GM18507 (cell line): ENCODE measurements around the gene LUZP1.
"Not testable (repeated sequence)": the region's sequence is repeated elsewhere in the genome, so short reads cannot be mapped to it uniquely, and the experiment has no call there.

ENCODE experiments used
- DNase-seq: peaks from one replicate; pipeline ENCODE4 v3.0.0; 2011; ENCODE audit warnings: low read depth; ENCODE audit not compliant: insufficient read length; ENCODE audit errors: extremely low spot score
- FAIRE-seq: peaks from 2 replicates; lab custom pipeline; 2011; peaks lifted over from hg19 to GRCh38; lab: Jason Lieb, UNC

Gene LUZP1

DNA sequence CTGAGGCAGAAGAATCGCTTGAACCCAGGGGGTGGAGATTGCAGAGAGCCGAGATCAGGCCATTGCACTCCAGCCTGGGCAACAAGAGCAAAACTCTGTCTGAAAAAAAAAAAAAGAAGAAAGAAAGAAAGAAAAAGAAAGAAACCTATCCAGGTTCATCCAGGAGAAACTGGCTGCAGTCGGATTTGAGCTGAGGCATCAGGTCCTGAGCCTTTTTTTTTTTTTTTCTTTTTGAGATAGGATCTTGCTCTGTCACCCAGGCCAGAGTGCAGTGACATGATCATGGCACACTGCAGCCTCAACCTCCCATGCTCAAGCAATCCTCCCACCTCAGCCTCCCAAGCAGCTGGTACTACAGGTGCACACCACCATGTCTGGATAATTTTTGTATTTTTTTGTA lies 22.5 kb upstream of the LUZP1 start:
- DNase-seq: no peak
- no peak for FAIRE-seq

DNA sequence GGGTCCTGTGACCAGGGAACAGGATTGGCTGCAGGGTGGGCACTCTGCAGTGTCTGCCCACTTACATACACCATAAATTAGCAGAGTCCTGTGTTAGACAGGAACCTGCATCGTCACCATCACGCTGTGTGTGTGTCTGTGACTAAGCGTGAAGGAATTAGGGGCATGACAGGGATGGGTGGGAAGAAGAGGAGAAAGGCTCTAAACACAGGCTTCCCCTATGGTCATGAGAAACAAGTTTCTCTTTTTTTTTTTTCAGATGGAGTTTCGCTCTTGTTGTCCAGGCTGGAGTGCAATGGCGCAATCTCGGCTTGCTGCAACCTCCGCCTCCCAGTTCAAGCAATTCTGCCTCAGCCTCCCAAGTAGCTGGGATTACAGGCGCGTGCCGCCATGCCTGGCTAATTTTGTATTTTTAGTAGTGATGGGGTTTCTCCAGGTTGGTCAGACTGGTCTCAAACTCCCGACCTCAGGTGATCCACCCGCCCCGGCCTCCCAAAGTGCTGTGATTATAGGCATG lies 20.3 kb upstream of the LUZP1 start:
- not testable (repeated sequence) for DNase-seq, FAIRE-seq

DNA sequence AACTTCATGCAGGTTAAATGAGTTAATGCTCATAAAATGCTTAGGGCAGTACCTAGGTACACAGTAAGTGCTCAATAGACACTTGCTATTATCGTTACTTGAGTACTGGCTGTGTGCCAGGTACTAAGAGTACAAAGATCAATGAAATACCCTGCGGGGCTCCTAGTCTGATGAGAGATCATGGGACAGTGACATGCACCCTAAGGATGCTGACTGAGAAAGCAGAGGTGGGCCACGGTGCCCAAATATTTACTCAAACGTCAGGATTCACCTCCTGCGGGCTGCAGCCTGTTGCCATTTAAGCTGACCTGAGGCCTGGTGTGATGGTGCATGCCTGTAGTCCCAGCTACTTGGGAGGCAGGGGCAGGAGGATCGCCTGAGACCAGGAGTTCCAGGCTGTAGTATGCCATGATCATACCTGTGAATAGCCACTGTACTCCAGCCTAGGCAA lies 19.8 kb upstream of the LUZP1 start:
- DNase-seq (no peak), FAIRE-seq (no peak)

DNA sequence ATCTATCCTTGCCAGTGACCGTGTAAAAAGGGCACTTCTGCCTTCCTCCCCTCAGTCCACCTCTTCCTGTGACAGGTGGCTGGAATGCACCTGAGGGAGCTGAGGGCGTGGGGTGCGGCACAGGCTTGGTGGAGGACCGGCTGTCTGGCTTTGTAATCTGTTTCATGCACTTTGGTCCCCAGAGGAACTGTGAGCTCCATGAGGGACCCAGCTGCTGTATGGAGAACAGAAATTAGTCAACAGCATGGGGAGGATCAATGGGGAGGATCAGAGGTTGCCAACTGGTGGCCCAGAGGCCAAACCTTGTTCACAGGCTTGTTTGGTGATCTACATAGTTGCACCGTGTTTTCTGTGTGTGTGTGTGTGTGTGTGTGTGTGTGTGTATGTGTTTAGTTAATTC lies 19.0 kb upstream of the LUZP1 start:
- DNase-seq (no peak), FAIRE-seq (no peak)

DNA sequence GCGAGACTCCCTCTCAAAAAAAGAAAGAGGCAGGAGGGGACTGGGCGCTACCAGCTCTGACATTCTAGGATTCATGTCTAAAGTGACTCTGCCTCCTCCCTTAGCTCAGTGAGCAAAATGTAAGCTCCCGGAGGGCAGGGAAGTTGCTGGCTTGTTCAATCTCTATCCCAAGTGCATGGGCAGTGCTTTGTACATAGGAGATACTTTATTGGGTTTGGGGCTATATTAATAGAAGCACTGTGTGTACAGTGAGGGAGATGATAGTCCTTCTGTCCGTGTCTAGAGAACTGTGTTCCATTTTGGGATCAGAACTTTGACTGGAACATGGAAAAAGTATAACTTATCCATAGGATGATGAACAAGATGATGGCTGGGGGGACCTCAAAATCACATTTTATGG lies 16.7 kb upstream of the LUZP1 start:
- DNase-seq (no peak), FAIRE-seq (no peak)

DNA sequence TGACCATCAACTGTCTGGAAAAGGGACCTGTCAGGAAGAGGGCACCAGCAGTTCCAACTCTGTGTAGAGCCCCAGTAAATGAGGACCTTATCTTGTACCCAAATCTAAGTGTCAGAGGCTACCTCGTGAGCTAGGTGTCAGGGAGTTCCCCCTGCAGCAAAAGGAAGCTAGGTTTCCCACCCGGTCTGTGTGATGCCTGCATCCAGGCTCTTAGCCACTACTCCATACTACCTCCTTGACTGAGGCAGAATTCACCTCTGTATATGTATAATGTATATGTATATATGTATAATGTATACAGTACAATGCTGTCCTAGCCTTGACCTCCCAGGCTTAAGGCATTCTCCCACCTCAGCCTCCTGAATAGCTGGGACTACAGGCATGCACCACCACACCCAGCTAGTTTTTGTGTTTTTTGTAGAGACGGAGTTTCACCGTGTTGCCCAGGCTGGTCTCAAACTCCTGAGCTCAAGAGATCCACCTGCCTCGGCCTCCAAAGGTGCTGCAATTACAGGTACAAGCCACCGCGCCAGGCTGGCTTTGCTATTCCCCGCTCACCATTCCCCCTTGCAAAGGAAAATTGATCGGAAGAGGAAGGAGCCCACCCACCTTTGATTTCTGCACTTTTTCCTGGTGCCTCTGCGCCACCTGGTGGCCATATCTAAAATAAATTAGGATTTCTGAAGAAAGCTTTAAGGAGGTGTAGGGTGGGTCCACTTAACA lies 15.7 kb upstream of the LUZP1 start:
- DNase-seq (no peak), FAIRE-seq (peak; percentile 63)

DNA sequence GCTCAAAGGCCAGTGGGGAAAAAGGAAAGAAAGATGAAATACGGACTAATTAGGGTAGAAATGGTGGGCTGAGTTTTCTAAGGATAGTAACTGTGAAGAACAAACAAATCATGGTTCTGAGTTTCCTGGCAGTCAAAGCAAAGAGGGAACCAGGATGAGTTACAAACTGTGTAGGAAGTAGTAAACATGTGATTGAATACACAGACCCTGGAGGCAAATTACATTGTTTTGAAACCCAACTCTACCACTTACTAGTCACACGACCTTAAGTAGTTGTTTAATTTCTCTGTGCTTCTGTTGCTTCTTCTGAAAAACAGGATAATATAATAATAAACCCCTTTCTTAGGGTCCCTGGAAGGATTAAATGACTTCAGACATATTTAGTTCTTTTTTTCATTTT lies 11.2 kb upstream of the LUZP1 start:
- no peak for FAIRE-seq
- no peak for DNase-seq

DNA sequence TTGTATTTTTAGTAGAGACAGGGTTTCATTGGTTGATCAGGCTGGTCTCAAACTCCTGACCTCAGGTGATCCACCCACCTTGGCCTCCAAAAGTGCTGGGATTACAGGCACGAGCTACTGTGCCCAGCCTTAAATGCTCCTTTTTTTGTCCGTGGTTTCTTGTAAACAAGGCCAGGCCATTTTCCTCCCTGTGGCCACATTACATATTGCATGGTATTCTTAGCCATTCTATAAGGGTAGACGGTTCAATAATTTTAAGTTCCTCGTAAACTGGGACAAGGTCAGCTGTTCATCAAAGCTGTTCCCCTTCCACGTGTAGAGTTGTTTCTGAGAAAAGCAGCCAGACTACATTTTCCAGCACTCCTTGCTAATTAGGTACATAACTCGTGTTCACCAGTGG lies 10.3 kb upstream of the LUZP1 start:
- FAIRE-seq (no peak), DNase-seq (no peak)

DNA sequence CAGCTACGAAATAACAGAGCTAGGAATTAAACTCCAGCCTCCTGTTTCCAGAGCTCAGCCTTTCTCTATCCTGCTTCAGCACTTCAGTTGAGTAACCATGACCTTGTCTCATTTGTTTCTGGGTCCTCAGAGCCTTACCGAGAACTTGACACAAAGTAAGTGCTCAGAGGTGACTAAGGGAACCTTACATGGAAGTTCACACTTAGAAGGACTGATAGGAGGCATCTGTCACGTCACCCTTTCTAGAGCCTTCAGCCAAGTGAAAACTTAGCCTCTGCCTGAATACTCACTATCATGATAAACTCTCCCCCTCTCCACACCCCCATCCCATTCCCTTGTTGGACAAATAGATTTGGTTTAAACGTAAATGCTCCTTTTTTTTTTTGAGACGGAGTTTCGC lies 9.8 kb upstream of the LUZP1 start:
- DNase-seq: no peak
- FAIRE-seq: no peak

DNA sequence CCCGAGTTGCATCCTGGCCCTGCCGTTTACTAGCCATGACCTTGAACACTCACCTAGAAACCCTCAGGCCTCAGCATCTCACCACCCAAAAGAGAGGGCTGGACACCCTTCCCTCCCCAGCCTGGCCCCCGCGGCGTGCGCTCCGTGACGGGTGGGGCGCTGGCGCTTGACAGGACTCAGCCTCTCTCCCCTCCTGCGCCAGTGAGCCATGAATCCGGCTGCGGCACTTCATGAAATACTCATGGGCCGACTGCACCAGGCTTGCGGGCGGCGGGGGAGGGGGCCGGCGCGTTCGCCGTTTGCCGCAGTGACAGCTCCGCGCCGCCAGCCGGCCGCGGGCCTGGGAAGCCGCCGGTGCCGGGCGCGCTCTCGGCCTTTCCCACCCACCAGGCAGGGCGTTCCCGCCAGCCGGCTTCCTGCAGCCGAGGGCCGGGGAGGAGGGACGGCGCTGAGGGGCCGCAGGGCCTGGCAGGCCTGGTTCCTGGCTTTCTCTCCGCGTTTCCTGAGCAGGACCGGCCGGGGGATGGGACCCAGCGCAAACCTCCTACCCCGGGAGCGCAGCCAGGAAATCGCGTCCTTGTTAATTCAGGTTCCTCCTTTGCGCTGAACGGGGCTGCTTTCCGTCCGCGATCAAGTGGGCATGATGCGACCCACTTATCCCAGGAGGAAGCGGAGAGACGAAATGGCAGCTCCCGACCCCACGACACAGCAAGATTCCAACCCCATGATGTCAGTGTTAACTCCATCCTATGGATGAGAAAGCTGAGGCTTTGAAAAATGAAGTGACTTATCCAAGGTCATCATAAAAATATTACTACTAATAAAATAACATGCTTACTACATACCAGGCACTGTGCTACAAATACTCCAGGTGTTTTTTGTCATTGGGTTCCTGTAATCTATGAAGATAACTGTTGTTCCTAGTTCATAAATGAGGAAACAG lies 9.1 kb upstream of the LUZP1 start:
- peak; percentile 80 for DNase-seq
- peak; percentile 67 for FAIRE-seq

DNA sequence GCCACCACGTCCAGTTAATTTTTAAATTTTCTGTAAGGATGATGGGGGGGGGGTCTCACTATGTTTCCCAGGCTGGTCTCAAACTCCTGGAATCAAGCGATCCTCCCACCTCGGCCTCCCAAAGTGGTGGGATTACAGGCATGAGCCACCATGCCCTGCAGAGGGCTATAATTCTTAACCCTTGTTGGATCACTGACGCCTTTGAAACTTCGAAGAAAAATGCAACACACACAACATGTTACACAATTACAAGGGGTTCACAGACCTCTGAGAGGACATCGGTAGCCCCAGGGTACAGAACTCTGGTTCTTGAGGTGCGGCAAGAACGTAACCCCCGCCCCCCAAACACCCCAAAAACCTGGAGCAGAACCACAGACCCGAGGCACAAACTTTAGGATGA lies 8.4 kb upstream of the LUZP1 start:
- DNase-seq (no peak), FAIRE-seq (no peak)

DNA sequence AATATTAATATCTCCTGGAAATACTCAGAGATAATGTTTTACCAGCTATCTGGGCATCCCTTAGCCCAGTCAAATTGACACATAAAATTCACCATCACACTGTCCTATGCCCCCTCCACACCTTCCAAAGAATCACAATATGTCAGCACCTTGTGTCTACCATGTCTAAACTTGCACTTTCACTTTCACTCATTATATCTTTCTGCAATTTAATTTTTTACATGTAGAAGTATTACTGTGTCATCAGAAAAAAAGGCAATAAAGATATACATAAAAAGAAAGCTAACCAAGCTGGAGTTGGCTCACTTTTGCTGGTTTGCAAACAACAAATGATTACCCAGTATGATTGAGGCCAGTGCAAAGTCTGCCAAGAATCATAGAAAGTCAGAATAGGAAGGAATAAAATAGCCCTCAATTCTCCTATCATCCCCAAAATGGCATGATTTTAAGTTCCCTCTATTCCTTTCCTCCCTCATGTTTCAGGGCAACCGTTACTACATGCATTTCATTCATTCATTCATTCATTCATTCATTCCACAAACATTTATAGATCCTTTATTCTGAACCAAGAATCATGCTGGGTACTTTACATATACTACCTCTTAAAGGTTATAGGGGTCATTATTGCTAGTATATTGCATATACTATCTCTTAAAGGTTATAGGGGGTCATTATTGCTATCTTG lies 5.9 kb upstream of the LUZP1 start:
- DNase-seq (no peak), FAIRE-seq (peak; percentile 9)

DNA sequence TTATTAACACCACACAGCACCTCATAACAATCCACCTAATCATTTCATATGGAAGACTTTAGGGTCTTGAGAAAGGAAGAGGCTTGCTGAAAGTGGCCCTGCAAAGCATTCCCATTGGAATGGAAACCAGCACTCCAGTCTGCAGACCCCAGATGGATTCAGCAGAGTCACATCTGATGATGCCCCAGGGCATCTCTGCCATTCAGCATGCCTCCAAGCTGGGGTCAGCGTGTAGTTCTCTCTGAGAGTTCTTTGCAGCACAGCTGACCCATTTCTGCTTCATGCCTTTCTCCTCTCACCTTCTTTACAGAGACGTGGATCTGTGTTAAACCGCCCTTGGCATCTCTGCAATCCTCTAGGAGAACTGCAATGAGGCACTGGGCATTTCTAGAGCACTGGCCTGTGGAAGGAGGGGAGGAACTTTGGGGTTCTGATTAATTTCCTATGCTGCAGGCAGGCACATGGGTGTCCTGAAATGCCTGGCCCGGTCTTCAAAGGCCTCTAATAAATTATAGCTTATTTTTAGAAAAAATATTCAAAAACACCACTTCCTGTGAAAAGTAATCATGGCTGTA lies 2.6 kb upstream of the LUZP1 start:
- FAIRE-seq (no peak), DNase-seq (no peak)

DNA sequence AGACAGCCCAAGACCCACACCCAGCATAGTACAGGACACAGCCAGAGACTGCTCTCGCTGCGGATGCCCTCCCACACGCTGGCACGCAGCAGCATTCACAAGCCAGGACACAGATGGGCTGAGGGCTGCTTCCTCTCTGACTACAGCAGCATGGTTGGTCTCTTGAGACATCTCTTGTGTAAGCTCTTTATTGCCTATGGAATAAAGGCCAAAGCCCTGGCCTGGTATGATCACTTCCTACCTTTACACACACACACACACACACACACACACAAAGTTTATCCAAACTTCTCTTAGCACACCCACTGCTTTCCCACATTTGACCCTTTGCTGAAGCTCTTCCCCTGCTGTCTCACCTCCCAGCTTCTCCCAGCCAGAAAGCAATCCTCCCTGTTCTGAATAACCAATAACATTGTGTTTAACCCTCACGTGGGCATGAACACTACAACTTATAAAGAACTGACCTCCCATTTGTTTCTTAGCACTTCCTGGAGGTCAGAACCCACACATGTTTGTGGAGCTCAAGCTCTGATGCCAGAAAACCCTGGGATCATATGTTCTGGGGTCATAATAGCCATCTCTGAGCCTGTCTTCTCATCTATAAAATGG lies 1.2 kb upstream of the LUZP1 start:
- DNase-seq (no peak), FAIRE-seq (peak; percentile 62)

DNA sequence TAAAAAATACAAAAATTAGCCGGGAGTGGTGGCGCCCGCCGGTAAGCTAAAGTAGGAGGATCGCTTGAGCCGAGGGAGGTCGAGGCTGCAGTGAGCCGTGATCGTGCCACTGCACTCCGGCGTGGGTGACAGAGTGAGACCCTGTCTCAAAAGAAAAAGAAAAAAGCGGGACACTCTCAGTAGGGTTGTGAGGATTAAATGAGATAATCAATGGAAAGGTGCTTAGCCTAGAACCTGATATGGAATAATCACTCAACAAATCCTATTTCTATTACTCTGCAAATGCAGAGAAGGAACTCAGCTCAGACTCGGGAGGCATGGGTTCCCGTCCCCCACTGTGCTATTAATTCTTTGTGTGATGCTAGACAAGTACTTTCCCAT lies 529 bp upstream of the LUZP1 start:
- FAIRE-seq: no peak
- no peak for DNase-seq

DNA sequence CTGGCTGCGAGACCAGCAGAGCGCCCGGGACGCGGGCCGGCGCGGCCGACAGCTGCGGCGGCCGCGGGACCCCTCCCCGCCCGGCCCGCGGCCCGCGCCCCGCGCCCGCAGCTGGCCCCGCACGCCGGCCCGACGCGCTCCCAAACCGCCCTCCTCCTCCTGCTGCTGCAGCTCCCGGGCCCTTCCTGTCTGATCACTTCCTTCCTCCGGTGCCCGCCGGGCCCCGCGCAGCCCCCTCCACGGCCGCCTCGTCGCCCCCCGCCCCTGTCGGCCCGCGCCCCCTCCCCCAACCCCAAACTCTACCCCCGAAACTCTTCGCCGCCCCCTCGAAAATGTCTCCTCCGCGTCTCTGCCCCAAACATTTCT lies 594 bp downstream of the LUZP1 start:
- DNase-seq (no peak), FAIRE-seq (no peak)

DNA sequence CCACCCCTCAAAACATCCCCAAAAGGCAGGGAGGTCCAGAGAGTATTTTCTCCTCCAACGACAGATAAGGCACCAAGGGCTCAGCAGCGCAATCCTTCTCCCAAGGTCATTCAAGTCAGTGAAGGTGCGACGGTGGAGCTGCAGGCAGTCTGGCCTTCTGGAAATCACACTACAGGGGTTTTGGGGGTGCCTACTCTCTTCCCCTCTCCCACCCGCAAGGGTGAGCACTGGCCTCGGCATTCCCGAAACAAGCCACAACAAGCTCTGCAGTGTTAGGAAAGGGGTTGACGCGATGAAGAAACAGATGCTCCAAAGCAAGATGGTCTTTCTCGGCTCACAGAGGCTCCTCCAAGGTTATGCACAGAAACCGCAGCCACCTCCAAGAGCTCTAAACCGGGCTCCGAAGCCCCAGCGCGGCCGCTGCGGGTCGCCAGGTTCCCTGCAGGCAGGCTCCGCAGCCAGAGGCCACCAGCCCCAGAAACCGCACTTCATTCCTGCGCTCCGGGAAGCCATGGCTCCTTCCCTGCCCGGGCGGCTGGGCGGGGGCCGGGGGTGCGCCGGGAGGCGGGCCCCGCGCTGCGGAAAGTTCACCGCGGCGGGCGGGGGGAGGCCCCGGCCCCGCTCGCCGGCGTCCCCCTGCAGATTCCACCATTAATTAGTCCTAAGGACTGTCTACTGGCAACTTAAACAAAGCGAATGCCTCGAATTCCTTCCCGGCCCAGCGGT lies 1.1 kb downstream of the LUZP1 start:
- FAIRE-seq (no peak), DNase-seq (no peak)

DNA sequence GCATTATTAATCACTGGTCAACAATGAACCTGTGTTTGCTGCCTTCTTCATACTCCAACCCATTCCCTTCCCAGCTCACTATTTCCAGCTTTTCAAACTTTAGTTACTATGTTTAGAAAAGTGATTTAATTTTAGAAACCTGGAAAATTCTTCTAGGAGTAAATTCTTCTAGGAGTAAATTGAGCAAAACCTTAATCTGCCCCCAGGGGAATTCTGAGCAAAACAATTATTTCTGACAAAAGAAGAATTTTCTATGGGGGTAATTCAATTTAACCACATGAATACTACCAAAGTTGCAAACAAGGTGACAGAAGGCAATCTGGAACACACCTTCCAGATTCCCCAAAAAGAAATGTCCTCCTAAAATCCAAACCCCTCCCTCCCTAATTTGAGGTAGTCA lies 1.8 kb downstream of the LUZP1 start:
- no peak for DNase-seq
- no peak for FAIRE-seq

DNA sequence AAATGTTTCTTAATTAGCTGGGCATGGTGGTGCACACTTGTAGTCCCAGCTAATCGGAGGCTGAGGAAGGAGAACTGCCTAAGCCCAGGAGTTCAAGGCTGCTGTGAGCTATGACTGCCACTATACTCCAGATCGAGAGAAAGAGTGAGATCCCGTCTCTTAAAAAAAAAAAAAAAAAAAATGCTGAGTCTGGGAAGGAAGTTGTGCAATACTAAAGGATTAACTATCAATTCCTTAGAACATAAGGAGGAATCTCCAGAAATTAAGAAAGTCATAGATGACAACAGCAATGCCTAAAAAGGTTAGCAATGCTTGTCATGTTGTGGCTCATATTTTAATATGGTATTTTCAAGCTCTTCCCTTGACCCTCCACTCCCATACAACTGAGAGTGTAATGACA lies 5.3 kb downstream of the LUZP1 start:
- FAIRE-seq: no peak

More for the DNA sequence above, 5.3 kb downstream of the LUZP1 start:
- no peak for DNase-seq
